Aorta (tissue), 5 donors: Measurements from ENCODE around the gene STX16. TPM values are rescaled to one million over a fixed set of nuclear protein-coding genes. Genes with fewer than 3 reads are reported as not detected.

Source experiments
- ATAC-seq: fragments of 200-7000 bp; cut with Tn5 transposase; one replicate; pipeline ENCODE4 v1.9.1; 2022; ENCODE audit warnings: moderate library complexity; ENCODE audit not compliant: low FRiP score
- DNase-seq, 2 donors: peaks; one replicate each; pipeline ENCODE4 v3.0.0-alpha.2; 2020
- H3K27ac ChIP-seq, 2 donors: one replicate each; pipeline ENCODE4 v1.5.1; 2013; ENCODE audit warnings: low read length in 2 of 2, mild to moderate bottlenecking in 2 of 2, moderate library complexity in 2 of 2, control low read depth in 1 of 2, inconsistent platforms in 1 of 2, low read depth in 1 of 2
- H3K27me3 ChIP-seq, 2 donors: one replicate each; pipeline ENCODE4 v1.6.1; 2013; ENCODE audit warnings: control low read depth in 1 of 2, low read length in 1 of 2, mild to moderate bottlenecking in 1 of 2, moderate library complexity in 1 of 2; ENCODE audit not compliant: insufficient read depth in 2 of 2, control insufficient read depth in 1 of 2
- H3K36me3 ChIP-seq, 2 donors: one replicate each; pipeline ENCODE4 v1.6.1; 2013; ENCODE audit warnings: control low read depth in 1 of 2, low read length in 1 of 2, mild to moderate bottlenecking in 1 of 2; ENCODE audit not compliant: insufficient read depth in 2 of 2, control insufficient read depth in 1 of 2
- H3K4me1 ChIP-seq, 2 donors: one replicate each; pipeline ENCODE4 v1.6.1; 2013; ENCODE audit warnings: low read length in 2 of 2, control low read depth in 1 of 2, mild to moderate bottlenecking in 1 of 2, moderate library complexity in 1 of 2; ENCODE audit not compliant: insufficient read depth in 2 of 2, control insufficient read depth in 1 of 2
- H3K4me3 ChIP-seq, 2 donors: one replicate each; pipeline ENCODE4 v1.5.1; 2013; ENCODE audit warnings: low read length in 2 of 2, control low read depth in 1 of 2, mild to moderate bottlenecking in 1 of 2
- H3K9me3 ChIP-seq: one replicate; pipeline ENCODE4 v1.6.1; 2013; ENCODE audit warnings: mild to moderate bottlenecking, low read length; ENCODE audit not compliant: control insufficient read depth
- WGBS, 2 donors: extraction: QIAGEN DNeasy Blood & Tissue Kit; methylation state at CpG; one replicate each; pipeline ENCODE4 v1.1.7; 2013; 5-methylcytosine and 5-hydroxymethylcytosine counted together
- intact Hi-C, 2 donors: fragments of 100-400 bp; cut with DNase I; formaldehyde crosslinking; loops; one replicate each; pipeline versions ENCODE4 v1.14.2 to v1.15.0; 2022
- polyA plus RNA-seq, 2 donors: library from polyadenylated mRNA; stranded (reverse); fragments of 200-250 nt; gene quantifications; one replicate each; pipeline ENCODE4 v1.2.3, GENCODE V29; 2013
- total RNA-seq, 2 donors: library from RNA; stranded (reverse); fragmentation: NEBNext Ultra II Directional; extraction: Animal tissue kit (Norgen Biotek cat#: 25700); gene quantifications; one replicate each; pipeline ENCODE4 v1.2.1, GENCODE V29; 2021
- donor health status: healthy with polysubstance abuse.
- donor health status: Bipolar disorder and iron deficiency.
- donor health status: DM: no; HTN: no; CAD: no.
- donor health status: DM: no; HTN: no; CAD: no.
- donor health status: DM: yes; HTN: yes; CAD: no.

STX16 gene
- total and polyA plus RNA-seq, 4 donors = 17.9 to 75.7 (median 59.6) TPM

GRCh38 chr20:58697867-58698703, 47.0 kb downstream of the STX16 start:
- DNase-seq = peak in 1 of 2 donors; percentile 63

GRCh38 chr20:58698741-58699622, 47.9 kb downstream of the STX16 start:
- peak in 1 of 2 donors; percentile 78 for DNase-seq
- no peaks in the 10 kb centered on the region for H3K9me3 ChIP-seq
- intact Hi-C loops = loop anchor here (10.0 kb wide), 2 partner anchors 464 to 1104 kb away; no protein-coding TSS in a partner anchor
- no peak overlapping the region for H3K4me3 ChIP-seq
- H3K4me1 ChIP-seq = no peaks in the 10 kb centered on the region
- peaks cover 0 to 7% of the 10 kb centered on the region in 2 donors for H3K36me3 ChIP-seq
- 86 to 89% methylated on average over 27 of the region's 27 CpGs for WGBS, 2 donors
- H3K27me3 ChIP-seq = no peaks in the 10 kb centered on the region
- H3K27ac ChIP-seq = no peak overlapping the region
- ATAC-seq = peak; percentile 68

More at GRCh38 chr20:58697867-58698703, 47.0 kb downstream of the STX16 start:
- Histone ChIP-seq H3K27ac (no peak overlapping the region), H3K4me1 (no peaks in the 10 kb centered on the region), H3K4me3 (no peak overlapping the region), H3K9me3 (no peaks in the 10 kb centered on the region), H3K36me3 (peaks cover 0 to 2% of the 10 kb centered on the region in 2 donors), H3K27me3 (no peaks in the 10 kb centered on the region)
- 91 to 92% methylated on average over 15 of the region's 15 CpGs for WGBS, 2 donors
- intact Hi-C loops = loop anchor here (10.0 kb wide), 2 partner anchors 463 to 1103 kb away; no protein-coding TSS in a partner anchor
- no peak for ATAC-seq

GRCh38 chr20:58699623-58700107, 48.6 kb downstream of the STX16 start:
- H3K9me3 ChIP-seq = no peaks in the 10 kb centered on the region
- H3K4me1 ChIP-seq = no peaks in the 10 kb centered on the region
- peaks cover 0 to 7% of the 10 kb centered on the region in 2 donors for H3K36me3 ChIP-seq
- intact Hi-C loops = loop anchor here (10.0 kb wide), 2 partner anchors 465 to 1105 kb away; no protein-coding TSS in a partner anchor
- H3K27ac ChIP-seq = no peak overlapping the region
- H3K27me3 ChIP-seq = no peaks in the 10 kb centered on the region
- 91 to 92% methylated on average over 9 of the region's 9 CpGs for WGBS, 2 donors
- H3K4me3 ChIP-seq = no peak overlapping the region
- ATAC-seq (peak; percentile 40), DNase-seq (peak in 1 of 2 donors; percentile 65)

GRCh38 chr20:58700121-58700821, 49.2 kb downstream of the STX16 start:
- Histone ChIP-seq H3K4me3 (no peak overlapping the region), H3K4me1 (no peaks in the 10 kb centered on the region), H3K27me3 (no peaks in the 10 kb centered on the region), H3K36me3 (peaks cover 0 to 7% of the 10 kb centered on the region in 2 donors), H3K27ac (no peak overlapping the region), H3K9me3 (no peaks in the 10 kb centered on the region)
- WGBS, 2 donors = 65 to 75% methylated on average over 11 of the region's 11 CpGs
- DNase-seq (peak in 1 of 2 donors; percentile 68), ATAC-seq (peak; percentile 16)
- intact Hi-C loops = no loop called here

- peaks cover 0 to 7% of the 10 kb centered on the region in 2 donors for H3K36me3 ChIP-seq
- DNase-seq = peak in 1 of 2 donors; percentile 69
These were observed 49.7 kb downstream of the STX16 start for GRCh38 chr20:58700823-58701222.

GRCh38 chr20:58701431-58702160, 50.5 kb downstream of the STX16 start:
- peak in 1 of 2 donors; percentile 71 for DNase-seq

More at GRCh38 chr20:58700823-58701222, 49.7 kb downstream of the STX16 start:
- H3K4me3 ChIP-seq = no peak overlapping the region
- ATAC-seq = peak; percentile 26
- H3K27ac ChIP-seq = no peak overlapping the region
- H3K27me3 ChIP-seq = no peaks in the 10 kb centered on the region
- intact Hi-C loops = no loop called here
- WGBS, 2 donors = 36 to 62% methylated on average over 11 of the region's 11 CpGs
- no peaks in the 10 kb centered on the region for H3K9me3 ChIP-seq
- H3K4me1 ChIP-seq = no peaks in the 10 kb centered on the region

GRCh38 chr20:58702161-58702510, 51.1 kb downstream of the STX16 start:
- H3K36me3 ChIP-seq = peaks cover 0 to 7% of the 10 kb centered on the region in 2 donors
- H3K27ac ChIP-seq = no peak overlapping the region
- no peaks in the 10 kb centered on the region for H3K4me1 ChIP-seq
- intact Hi-C loops = no loop called here
- no peaks in the 10 kb centered on the region for H3K27me3 ChIP-seq
- ATAC-seq (no peak), DNase-seq (peak in 1 of 2 donors; percentile 55)
- no peaks in the 10 kb centered on the region for H3K9me3 ChIP-seq
- 85 to 96% methylated on average over 9 of the region's 9 CpGs for WGBS, 2 donors
- no peak overlapping the region for H3K4me3 ChIP-seq

More at GRCh38 chr20:58701431-58702160, 50.5 kb downstream of the STX16 start:
- peaks cover 0 to 7% of the 10 kb centered on the region in 2 donors for H3K36me3 ChIP-seq
- no peaks in the 10 kb centered on the region for H3K4me1 ChIP-seq
- 89 to 92% methylated on average over 27 to 29 of the region's 29 CpGs for WGBS, 2 donors
- H3K9me3 ChIP-seq = no peaks in the 10 kb centered on the region
- no peak for ATAC-seq
- no peak overlapping the region for H3K27ac ChIP-seq
- no peak overlapping the region for H3K4me3 ChIP-seq
- intact Hi-C loops = no loop called here
- H3K27me3 ChIP-seq = no peaks in the 10 kb centered on the region
